AG08396 (cell line): Measurements from ENCODE around the gene SMIM38.

Experiments used
- DNase-seq: peaks from one replicate; pipeline ENCODE4 v3.0.0; 2012; ENCODE audit warnings: low spot score, mixed read lengths

The SMIM38 gene

GRCh38 chr11:69155302-69156234 is at the start of gene SMIM38:
TSS of gene SMIM38 (plus strand) at chr11:69155935. CDS start at chr11:69157847, 1,912 bp downstream.
- DNase-seq, result no peak

- DNase-seq, result no peak
These were observed 49.5 kb upstream of the SMIM38 start for GRCh38 chr11:69106031-69106811.

DNA sequence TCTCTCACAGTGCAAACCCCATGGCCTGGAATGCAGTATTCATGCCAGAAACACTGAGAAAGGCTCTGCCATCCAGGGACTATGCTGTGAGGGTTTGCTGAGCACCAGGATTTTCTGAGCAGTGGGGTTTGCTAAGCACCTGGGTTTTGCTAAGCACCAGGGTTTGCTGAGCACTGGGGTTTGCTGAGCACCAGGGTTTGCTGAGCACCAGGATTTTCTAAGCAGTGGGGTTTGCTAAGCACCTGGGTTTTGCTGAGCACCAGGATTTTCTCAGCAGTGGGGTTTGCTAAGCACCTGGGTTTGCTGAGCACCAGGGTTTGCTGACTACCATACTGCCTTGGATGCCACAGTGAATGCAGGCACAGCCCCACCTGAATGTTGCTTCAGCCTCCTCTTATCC is 48.3 kb upstream of the SMIM38 start:
- no peak for DNase-seq

GRCh38 chr11:69108030-69108429 is 47.7 kb upstream of the SMIM38 start:
- no peak for DNase-seq

GRCh38 chr11:69108559-69108958 is 47.2 kb upstream of the SMIM38 start:
- no peak for DNase-seq

DNA sequence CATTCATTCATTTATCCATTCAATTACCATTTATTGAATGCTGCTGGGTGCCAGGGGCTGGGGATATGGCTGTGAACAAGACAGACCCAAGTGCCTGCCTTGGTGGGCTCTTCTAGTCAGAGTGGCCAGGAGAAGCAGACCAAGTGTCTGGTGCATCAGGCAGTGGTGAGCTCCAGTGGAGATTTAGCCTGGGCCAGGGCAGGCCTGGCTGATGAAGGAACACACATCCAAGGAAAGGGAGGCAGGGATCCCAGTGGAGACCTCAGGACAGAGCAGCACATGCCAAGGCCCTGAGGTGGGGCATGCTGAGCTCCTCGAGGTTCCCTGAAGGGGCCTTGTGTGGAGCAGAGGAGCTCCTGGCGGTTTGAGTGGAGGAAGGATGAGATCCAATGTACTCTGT is 46.6 kb upstream of the SMIM38 start:
- no peak for DNase-seq

DNA sequence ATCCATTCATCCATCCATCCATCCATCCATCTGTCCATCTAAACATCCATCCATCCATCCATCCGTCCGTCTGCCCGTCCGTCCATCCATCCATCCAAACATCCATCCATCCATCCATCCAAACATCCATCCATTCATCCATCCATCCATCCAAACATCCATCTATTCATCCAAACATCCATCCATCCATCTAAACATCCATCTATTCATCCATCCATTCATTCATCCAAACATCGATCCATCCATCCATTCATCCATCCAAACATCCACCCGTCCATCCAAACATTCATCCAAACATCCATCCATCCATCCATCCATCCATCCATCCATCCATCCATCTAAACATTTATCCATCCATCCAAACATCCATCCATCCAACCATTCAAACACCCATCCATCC is 45.3 kb upstream of the SMIM38 start:
- DNase-seq, result no peak

DNA sequence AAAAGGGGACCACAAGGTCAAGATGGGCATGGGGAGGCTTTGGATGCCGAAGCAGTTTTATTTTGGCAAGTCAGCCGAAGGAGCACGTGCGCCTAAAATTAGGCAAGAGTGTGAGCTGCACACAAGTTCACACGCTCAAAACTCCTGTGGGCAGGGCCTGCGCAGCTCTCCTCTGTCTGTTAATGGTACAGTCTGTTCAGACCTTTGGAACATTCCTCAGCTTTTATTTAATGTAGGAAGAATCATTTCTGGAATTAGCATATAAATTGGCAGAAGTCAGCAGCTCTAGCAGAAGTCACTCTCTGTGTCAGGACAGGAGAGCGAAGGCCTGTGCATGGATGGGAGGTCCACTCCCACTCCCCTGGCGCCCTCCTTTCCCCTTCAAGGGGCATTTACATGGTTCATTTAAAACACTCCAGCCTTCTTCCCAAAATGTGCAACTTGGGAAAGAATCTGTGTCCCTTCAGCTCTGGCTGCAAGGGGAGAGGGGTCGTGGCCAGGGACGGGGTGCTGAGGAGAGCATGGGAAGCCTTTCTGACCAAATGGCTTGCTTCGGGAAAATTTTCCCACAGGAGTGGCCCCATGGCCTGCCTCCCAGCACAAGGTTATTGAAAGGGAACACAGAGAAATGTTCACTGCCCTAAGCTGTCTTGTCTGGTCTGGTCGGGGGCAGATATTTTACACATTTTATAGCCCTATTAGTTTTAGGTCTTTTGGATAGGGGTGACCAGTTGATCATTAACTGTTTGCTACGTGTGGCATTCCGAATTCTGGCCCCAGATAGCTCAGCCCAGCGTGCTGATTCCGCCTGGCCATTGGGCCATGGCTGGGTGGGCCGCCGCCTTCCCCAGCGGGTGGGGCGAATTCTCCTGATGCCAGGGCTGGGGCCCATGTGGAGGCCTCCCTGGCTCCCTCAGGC is 43.9 kb upstream of the SMIM38 start:
- no peak for DNase-seq

DNA sequence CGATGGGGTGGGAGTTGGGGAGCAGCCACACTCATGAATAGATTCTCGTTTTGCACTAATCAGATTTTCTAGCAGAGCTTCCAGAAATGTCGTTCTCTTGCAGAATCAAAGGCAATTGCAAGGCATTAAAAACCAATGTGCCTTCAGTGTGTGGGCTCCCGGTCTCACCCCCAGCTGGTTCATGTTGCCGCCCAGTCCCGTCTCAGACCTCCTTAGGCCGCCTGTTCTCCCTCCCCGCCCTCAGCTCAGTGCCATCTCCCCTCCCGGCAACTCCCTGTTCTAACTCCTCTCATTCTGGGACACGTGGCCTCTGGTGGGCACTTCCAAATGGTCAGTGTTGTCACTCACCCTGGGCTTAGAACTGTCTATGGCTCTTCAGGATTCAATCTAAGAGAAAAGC is 42.5 kb upstream of the SMIM38 start:
- no peak for DNase-seq

DNA sequence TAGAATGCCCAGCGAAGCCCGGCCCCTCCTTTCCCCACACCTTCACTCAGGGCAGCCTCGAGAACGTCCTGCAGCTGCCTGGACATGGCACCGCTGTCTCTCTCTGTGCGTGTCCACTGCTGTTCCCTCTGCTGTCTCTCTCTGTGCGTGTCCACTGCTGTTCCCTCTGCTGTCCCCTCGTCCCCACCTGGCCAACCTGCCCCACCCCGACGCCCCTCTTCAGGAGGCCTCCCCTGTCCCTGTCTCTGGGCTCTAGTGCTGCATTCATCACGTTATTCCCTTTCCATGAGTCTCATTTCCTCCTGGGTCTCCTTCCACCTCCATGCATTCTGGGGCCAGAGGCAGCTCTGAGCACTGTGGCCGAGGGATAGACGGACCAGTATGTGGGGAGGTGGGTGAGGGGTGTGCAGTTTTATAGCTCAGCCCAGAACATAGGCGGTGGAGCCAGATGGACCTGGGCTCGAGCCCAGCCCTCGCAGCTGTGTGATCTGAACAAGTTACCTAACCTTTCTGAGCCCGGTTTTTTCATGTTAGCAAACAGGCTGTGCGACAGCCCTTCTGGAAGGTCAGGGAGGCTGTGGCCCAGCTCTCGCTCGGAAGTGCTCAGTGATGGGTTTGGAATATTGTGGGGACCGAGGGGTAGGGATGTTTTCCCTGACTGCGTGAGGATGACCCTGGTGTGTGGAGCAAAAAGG is 41.9 kb upstream of the SMIM38 start:
- DNase-seq, result no peak

DNA sequence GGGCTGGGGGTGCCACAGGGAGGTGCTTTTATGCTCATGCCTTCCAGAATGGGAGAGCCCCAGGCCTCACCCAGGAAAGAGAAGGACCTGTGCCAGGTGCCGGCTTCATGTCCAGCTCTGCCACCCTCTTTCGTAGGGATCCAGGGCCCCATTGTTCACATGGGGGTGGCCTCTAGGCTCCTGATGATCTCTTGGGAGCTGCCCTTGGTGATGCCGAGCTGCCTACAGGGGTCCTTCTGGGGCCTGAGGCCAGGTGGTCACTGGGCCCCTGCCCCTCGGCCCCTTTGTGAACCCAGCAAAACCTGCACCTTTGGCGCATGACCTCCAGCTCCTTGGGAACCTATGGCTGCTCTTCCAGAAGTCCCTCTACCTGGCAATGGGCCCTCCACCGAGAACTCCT is 41.4 kb upstream of the SMIM38 start:
- DNase-seq, result no peak

DNA sequence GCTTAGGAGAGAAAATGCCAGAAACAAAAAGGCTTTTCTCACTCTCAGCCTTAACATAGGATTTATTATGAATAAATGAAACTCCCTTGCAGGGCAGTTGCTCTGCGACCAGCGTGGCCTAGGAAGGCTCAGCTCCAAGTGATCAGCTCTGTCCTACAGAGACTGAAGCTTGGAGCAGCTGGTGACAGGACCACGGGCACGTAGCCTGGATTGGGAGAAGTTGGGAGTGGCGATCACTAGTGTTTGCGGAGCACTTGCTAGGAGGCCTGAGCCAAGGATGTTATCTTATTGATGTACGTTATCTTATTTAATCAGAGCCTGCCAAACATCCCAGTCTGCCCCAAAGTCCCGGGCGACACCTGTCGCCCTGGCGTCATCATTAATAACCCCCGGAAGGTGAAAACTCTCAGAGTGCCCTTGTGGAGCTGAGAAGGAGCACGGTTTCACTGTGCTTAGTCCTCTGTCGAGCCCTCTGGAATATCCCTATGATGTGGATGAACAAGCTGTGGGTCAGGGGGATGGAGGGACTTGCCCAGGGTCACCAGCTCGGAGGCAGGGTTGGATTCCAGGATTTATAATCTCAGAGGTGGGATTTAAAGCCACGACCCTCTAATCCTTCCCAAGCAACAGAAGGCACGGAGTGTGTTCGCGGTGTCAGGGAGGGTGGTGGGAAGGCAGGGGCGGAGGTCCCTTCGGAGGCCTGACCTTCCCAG is 40.8 kb upstream of the SMIM38 start:
- DNase-seq, result no peak

- DNase-seq, result no peak
These were observed 39.9 kb upstream of the SMIM38 start for GRCh38 chr11:69115586-69116560.

DNA sequence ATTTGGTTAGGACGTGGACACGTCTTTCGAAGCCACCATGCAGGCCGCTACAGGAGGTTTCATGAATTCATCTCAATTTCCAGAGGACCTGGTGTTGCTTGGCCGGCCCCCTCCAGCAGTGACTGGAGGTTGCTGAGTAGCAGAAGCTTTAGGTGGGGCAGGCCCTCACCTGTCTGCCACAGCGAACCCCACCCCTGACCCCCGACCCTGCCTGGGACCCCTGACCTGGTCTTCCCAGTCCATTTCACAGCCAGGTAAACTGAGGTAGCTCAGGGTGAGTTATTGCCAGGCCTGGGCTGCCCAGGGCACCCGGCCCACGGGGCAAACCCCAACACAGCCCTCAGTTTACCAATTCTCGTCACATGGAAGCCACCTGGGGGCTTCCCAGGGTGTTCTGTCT is 39.1 kb upstream of the SMIM38 start:
- no peak for DNase-seq

GRCh38 chr11:69119190-69119589 is 36.5 kb upstream of the SMIM38 start:
- DNase-seq, result no peak

DNA sequence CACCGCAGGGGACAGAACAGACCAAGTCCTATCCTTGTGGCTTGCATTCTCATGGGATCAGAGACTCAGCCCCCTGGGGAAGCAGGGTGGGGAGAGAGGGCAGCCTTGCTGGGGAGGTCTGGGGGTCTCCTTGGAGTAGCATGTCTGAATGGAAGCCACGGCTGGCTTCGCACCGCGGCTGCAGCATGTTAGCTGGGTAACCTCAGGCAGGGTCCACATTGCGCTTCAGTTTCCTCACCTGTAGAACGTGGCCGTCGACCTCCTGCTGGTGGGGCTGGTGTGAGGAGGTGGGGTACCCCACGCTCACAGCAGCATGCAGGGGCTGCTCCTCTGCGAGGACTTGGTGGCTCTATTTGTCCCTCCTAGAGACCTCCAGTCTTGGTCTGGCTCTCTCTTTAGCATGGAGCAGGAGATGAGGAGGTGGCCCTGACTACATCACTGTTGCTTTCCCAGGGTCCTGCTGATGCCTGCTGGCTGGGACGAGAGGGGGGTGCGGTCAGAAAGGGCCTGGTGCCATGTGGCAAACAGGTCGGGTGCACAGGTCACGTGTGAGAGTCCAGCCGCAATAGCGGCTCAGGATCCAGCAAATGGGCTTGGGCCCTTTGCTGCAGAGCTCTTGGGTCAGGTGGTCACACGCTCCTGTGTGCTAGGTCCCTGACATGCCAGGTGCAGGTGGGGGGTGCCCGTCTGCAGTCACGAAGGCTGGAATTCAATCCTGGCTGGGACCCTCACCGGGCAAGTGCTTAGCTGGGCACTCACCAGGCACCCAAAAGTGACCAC is 35.4 kb upstream of the SMIM38 start:
- DNase-seq, result no peak

- DNase-seq, result no peak
These were observed 34.7 kb upstream of the SMIM38 start for GRCh38 chr11:69121021-69121420.

GRCh38 chr11:69121621-69122325 is 34.0 kb upstream of the SMIM38 start:
- no peak for DNase-seq
